GM12878 (cell line): ENCODE results near the gene COL5A1. TPM values are rescaled to one million over a fixed set of nuclear protein-coding genes. Genes with fewer than 3 reads are reported as not detected.

Source experiments
- ATAC-seq: fragments of 200-7000 bp; cut with Tn5 transposase; 3 replicates; pipeline ENCODE4 v1.9.1; 2020; ENCODE audit warnings: mild to moderate bottlenecking, moderate library complexity
- BruUV-seq: library from RNA; stranded (reverse); fragments of 400-500 nt; replicated peaks from 2 replicates; lab custom pipeline; 2021; lab: Mats Ljungman, UMichigan
- CTCF ChIA-PET: fragments of 300-600 bp; sonication (Branson Sonifier 250); formaldehyde crosslinking; extraction: SDS; loops from one replicate; lab custom pipeline; 2021; ENCODE audit warnings: inconsistent platforms; lab: Yijun Ruan, JAX
- POLR2A ChIA-PET: fragments of 350-600 bp; formaldehyde crosslinking; extraction: SDS; loops from one replicate; lab custom pipeline; 2021; ENCODE audit warnings: inconsistent platforms; lab: Charles Lee
- RAD21 ChIA-PET: fragments of 300-600 bp; sonication (Branson Sonifier 250); formaldehyde crosslinking; loops from one replicate; lab custom pipeline; 2023; ENCODE audit warnings: antibody characterized with exemption; ENCODE audit not compliant: unreplicated experiment; lab: Charles Lee
- SMC1A ChIA-PET: fragments of 300-600 bp; sonication (Branson Sonifier 250); formaldehyde crosslinking; loops from one replicate; lab custom pipeline; 2023; ENCODE audit not compliant: unreplicated experiment, uncharacterized antibody; lab: Charles Lee
- DNase-seq: peaks from one replicate; pipeline ENCODE4 v3.0.0-alpha.2; 2011; ENCODE audit warnings: low read depth, low spot score
- FAIRE-seq: peaks from 3 replicates; lab custom pipeline; 2011; peaks lifted over from hg19 to GRCh38; lab: Jason Lieb, UNC
- H2AFZ ChIP-seq: 2 replicates; pipeline ENCODE4 v1.6.0; 2011; ENCODE audit warnings: low read depth, low read length, control low read depth; ENCODE audit not compliant: control insufficient read depth
- H3K27ac ChIP-seq: 2 replicates; pipeline ENCODE4 v1.5.1; 2011; ENCODE audit warnings: control low read depth; ENCODE audit not compliant: control insufficient read depth, insufficient read depth
- H3K27me3 ChIP-seq, 2 experiments: replicated peaks in 1 of 2; 2 replicates each; pipeline versions ENCODE4 v1.6.0 to v1.6.1; 2011; ENCODE audit warnings: low read length in 1 of 2; ENCODE audit not compliant: control insufficient read depth in 2 of 2, insufficient read depth in 2 of 2
- H3K36me3 ChIP-seq, 2 experiments: 2 replicates each; pipeline ENCODE4 v1.5.1; 2011; ENCODE audit warnings: low read length in 1 of 2; ENCODE audit not compliant: control insufficient read depth in 2 of 2, insufficient read depth in 2 of 2
- H3K4me1 ChIP-seq: 2 replicates; pipeline ENCODE4 v1.6.1; 2011; ENCODE audit warnings: mild to moderate bottlenecking, low read length, moderate library complexity, mixed read lengths; ENCODE audit not compliant: control insufficient read depth, insufficient read depth
- H3K4me2 ChIP-seq: 2 replicates; pipeline ENCODE4 v1.6.0; 2011; ENCODE audit warnings: control low read depth; ENCODE audit not compliant: control insufficient read depth, insufficient read depth
- H3K4me3 ChIP-seq: fragments of 200-600 bp; sonication (generic); 2 replicates; pipeline ENCODE4 v1.5.1; 2016
- H3K79me2 ChIP-seq: 2 replicates; pipeline ENCODE4 v1.6.0; 2011; ENCODE audit warnings: low read length; ENCODE audit not compliant: control insufficient read depth, insufficient read depth
- H3K9ac ChIP-seq: 2 replicates; pipeline ENCODE4 v1.8.0; 2011; ENCODE audit warnings: low read length, control low read depth, mixed read lengths; ENCODE audit not compliant: control insufficient read depth, insufficient read depth
- H3K9me3 ChIP-seq: replicated peaks from 3 replicates; pipeline ENCODE4 v1.5.1; 2011; ENCODE audit warnings: mild to moderate bottlenecking, low read length; ENCODE audit not compliant: control insufficient read depth, insufficient read depth
- H4K20me1 ChIP-seq: 2 replicates; pipeline ENCODE4 v1.6.0; 2011; ENCODE audit not compliant: control insufficient read depth, insufficient read depth
- EGR1 ChIP-seq, 2 experiments: IDR thresholded peaks; 1 replicate in 1 of 2; 2 replicates in 1 of 2; pipeline ENCODE4 v1.6.1; 2011 to 2012; ENCODE audit warnings: low read depth in 2 of 2, low read length in 2 of 2, borderline replicate concordance in 1 of 2, mild to moderate bottlenecking in 1 of 2, moderate library complexity in 1 of 2
- ETV6 ChIP-seq, 2 experiments: fragments of 450-650 bp in 1 of 2; IDR thresholded peaks in 1 of 2; conservative IDR thresholded peaks in 1 of 2; 2 replicates each; pipeline ENCODE4 v1.6.1; 2014; ENCODE audit warnings: antibody characterized with exemption in 1 of 2, borderline replicate concordance in 1 of 2, low read depth in 1 of 2, mild to moderate bottlenecking in 1 of 2, moderate library complexity in 1 of 2
- EZH2 ChIP-seq: IDR thresholded peaks from 2 replicates; pipeline ENCODE4 v1.6.1; 2012; ENCODE audit warnings: low read depth, mild to moderate bottlenecking, control low read depth, inconsistent platforms, low read length, borderline replicate concordance; ENCODE audit not compliant: control insufficient read depth
- FOXM1 ChIP-seq: IDR thresholded peaks from 2 replicates; pipeline ENCODE4 v1.6.1; 2012; ENCODE audit warnings: low read depth, mild to moderate bottlenecking, inconsistent platforms, low read length, moderate library complexity
- POU2F2 ChIP-seq: IDR thresholded peaks from 3 replicates; pipeline ENCODE4 v1.6.1; 2011; ENCODE audit warnings: low read depth, mild to moderate bottlenecking, low read length, borderline replicate concordance
- RAD21 ChIP-seq: IDR thresholded peaks from 2 replicates; pipeline ENCODE4 v1.6.1; 2011; ENCODE audit warnings: mild to moderate bottlenecking, low read depth, low read length, moderate library complexity; ENCODE audit not compliant: insufficient read depth
- RBBP5 ChIP-seq: fragments of 200-600 bp; sonication (generic); conservative IDR thresholded peaks from 2 replicates; pipeline ENCODE4 v1.6.1; 2016
- WRNIP1 ChIP-seq: IDR thresholded peaks from 2 replicates; pipeline ENCODE4 v1.6.1; 2011; ENCODE audit warnings: low read depth, low read length, improper control_type of control experiment, borderline replicate concordance
- YY1 ChIP-seq: IDR thresholded peaks from 2 replicates; pipeline ENCODE4 v1.6.1; 2011; ENCODE audit warnings: low read depth, mild to moderate bottlenecking, low read length
- WGBS: methylation state at CpG from one replicate; pipeline ENCODE4 v1.1.6; 2016; ENCODE audit warnings: low lambda C conversion rate; ENCODE audit not compliant: insufficient replicate concordance, insufficient coverage; ENCODE audit errors: missing lambda C conversion rate; 5-methylcytosine and 5-hydroxymethylcytosine counted together
- in situ Hi-C: fragments of 300-500 bp; cut with MboI; formaldehyde crosslinking; loops from 9 replicates; pipeline ENCODE4 v1.14.3; 2018; ENCODE audit warnings: mixed read lengths
- intact Hi-C: fragments of 100-400 bp; cut with micrococcal nuclease; formaldehyde crosslinking; loops from one replicate; pipeline ENCODE4 v1.14.2; 2022; ENCODE audit not compliant: unreplicated experiment
- polyA plus RNA-seq, 11 experiments: library from polyadenylated mRNA; depleted of rRNA in 4 of 11; unstranded in 6 of 11; stranded (reverse) in 5 of 11; fragments of >200 nt; fragmentation: Nextera tagmentation in 4 of 11; fragmentation: Illumina TruSeq in 1 of 11; extraction: Ambion mirVana in 4 of 11; extraction: Trizol in 1 of 11; gene quantifications; 1 replicate in 1 of 11; 2 replicates in 10 of 11; pipeline versions ENCODE4 v1.2.1 to v1.2.3, GENCODE V29; 2011 to 2016; ENCODE audit warnings: inconsistent platforms in 2 of 11, missing spikeins in 2 of 11, low read depth in 1 of 11
- total RNA-seq, 4 experiments: library from RNA; depleted of rRNA in 3 of 4; stranded (reverse); fragments of >200 nt in 3 of 4; fragmentation: Illumina TruSeq in 1 of 4; extraction: Trizol in 1 of 4; gene quantifications; 2 replicates each; pipeline versions ENCODE4 v1.2.1 to v1.2.3, GENCODE V29; 2013 to 2021
- TF ChIP-seq, protein P1 (sequence below): fragments of 450-650 bp; IDR thresholded peaks from 2 replicates; pipeline ENCODE4 v1.6.1; 2017; ENCODE audit warnings: mild to moderate bottlenecking, low read depth, inconsistent platforms; ENCODE audit not compliant: poor library complexity, severe bottlenecking
- TF ChIP-seq, protein P2 (sequence below): fragments of 450-650 bp; formaldehyde crosslinking; IDR thresholded peaks from 2 replicates; pipeline ENCODE4 v1.5.0; 2022; ENCODE audit warnings: mild to moderate bottlenecking, missing genetic modification characterization
- TF ChIP-seq, protein P3 (sequence below): IDR thresholded peaks from 2 replicates; pipeline ENCODE4 v1.6.1; 2011; ENCODE audit warnings: low read depth, low read length, improper control_type of control experiment, borderline replicate concordance
- TF ChIP-seq, protein P4 (sequence below): fragments of 450-650 bp; IDR thresholded peaks from 2 replicates; pipeline ENCODE4 v1.6.1; 2017; ENCODE audit warnings: borderline replicate concordance

The COL5A1 gene
- total and polyA plus RNA-seq, 10 of the 15 experiments (the other 5 are each of a cell fraction or from before 2014, with no cell fraction given): under 0.01 to 0.15 (median 0.13) TPM; not detected in 4

DNA sequence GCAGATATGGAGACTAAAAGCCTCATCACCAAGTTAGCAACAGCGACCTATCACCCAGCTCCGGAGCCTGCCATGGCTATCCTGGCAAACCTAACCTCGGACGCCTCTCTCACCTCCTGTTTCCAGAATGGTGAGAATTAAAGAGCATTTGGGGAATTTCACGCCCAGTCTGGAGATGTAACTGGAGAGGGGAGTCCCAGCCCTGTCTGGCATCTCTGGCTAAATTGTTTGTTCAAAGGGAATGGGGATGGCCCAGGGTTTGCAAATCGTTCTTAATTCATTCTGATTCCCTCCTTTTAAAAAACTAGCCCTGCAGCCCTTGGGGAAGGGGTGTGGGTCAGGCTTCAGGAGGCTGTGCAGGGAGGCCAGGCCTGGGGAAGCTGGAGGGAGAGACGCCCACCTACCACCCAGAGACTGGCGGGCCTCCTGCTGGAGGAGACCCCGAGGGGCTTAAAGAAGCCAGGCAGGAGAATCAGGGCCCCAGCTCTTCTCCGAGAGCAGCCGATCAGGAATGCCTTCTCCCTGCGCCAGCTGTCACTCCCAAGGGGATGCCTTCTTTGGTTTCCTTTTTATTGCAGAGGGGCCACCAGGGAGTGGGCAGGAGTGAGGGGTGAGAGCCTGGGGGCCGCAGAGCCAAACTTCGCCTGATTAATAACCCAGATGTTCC is 964 bp upstream of the COL5A1 start:
- BruUV-seq: no TSS peak
- WGBS: 29% methylated on average over 14 of the region's 14 CpGs
- ATAC-seq (no peak), DNase-seq (no peak), FAIRE-seq (no peak)
- Histone ChIP-seq H3K9me3 (no peaks in the 10 kb centered on the region), H3K27ac (no peak overlapping the region), H3K4me1 (no peaks in the 10 kb centered on the region), H3K79me2 (no peaks in the 10 kb centered on the region), H3K27me3 (peaks cover 4 to 5% of the 10 kb centered on the region in 2 experiments), H2AFZ (no peak overlapping the region), H3K9ac (no peak overlapping the region), H3K4me3 (no peak overlapping the region), H3K4me2 (no peak overlapping the region), H4K20me1 (no peaks in the 10 kb centered on the region), H3K36me3 (no peaks in the 10 kb centered on the region)
- ChIA-PET CTCF (no interaction called here), POLR2A (no interaction called here), SMC1A (no interaction called here), RAD21 (no interaction called here)
- no peak for TF ChIP-seq RBBP5
- no peak for TF ChIP-seq POU2F2
- no peak for TF ChIP-seq YY1
- TF ChIP-seq ETV6 (conservative IDR thresholded peaks at IDR 0.05 in 1 of 2, IDR thresholded peaks at IDR 0.05 in 1 of 2; ENCODE audit: borderline replicate concordance in 1 of 2, low read depth in 1 of 2): no peak
- TF ChIP-seq, protein P1, sequence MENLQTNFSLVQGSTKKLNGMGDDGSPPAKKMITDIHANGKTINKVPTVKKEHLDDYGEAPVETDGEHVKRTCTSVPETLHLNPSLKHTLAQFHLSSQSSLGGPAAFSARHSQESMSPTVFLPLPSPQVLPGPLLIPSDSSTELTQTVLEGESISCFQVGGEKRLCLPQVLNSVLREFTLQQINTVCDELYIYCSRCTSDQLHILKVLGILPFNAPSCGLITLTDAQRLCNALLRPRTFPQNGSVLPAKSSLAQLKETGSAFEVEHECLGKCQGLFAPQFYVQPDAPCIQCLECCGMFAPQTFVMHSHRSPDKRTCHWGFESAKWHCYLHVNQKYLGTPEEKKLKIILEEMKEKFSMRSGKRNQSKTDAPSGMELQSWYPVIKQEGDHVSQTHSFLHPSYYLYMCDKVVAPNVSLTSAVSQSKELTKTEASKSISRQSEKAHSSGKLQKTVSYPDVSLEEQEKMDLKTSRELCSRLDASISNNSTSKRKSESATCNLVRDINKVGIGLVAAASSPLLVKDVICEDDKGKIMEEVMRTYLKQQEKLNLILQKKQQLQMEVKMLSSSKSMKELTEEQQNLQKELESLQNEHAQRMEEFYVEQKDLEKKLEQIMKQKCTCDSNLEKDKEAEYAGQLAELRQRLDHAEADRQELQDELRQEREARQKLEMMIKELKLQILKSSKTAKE: no peak
- no peak for TF ChIP-seq RAD21
- TF ChIP-seq, protein P2, sequence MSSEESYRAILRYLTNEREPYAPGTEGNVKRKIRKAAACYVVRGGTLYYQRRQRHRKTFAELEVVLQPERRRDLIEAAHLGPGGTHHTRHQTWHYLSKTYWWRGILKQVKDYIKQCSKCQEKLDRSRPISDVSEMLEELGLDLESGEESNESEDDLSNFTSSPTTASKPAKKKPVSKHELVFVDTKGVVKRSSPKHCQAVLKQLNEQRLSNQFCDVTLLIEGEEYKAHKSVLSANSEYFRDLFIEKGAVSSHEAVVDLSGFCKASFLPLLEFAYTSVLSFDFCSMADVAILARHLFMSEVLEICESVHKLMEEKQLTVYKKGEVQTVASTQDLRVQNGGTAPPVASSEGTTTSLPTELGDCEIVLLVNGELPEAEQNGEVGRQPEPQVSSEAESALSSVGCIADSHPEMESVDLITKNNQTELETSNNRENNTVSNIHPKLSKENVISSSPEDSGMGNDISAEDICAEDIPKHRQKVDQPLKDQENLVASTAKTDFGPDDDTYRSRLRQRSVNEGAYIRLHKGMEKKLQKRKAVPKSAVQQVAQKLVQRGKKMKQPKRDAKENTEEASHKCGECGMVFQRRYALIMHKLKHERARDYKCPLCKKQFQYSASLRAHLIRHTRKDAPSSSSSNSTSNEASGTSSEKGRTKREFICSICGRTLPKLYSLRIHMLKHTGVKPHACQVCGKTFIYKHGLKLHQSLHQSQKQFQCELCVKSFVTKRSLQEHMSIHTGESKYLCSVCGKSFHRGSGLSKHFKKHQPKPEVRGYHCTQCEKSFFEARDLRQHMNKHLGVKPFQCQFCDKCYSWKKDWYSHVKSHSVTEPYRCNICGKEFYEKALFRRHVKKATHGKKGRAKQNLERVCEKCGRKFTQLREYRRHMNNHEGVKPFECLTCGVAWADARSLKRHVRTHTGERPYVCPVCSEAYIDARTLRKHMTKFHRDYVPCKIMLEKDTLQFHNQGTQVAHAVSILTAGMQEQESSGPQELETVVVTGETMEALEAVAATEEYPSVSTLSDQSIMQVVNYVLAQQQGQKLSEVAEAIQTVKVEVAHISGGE (CRISPR knock-in tag): no peak
- TF ChIP-seq, protein P3, sequence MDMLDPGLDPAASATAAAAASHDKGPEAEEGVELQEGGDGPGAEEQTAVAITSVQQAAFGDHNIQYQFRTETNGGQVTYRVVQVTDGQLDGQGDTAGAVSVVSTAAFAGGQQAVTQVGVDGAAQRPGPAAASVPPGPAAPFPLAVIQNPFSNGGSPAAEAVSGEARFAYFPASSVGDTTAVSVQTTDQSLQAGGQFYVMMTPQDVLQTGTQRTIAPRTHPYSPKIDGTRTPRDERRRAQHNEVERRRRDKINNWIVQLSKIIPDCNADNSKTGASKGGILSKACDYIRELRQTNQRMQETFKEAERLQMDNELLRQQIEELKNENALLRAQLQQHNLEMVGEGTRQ: no peak
- TF ChIP-seq, protein P4, sequence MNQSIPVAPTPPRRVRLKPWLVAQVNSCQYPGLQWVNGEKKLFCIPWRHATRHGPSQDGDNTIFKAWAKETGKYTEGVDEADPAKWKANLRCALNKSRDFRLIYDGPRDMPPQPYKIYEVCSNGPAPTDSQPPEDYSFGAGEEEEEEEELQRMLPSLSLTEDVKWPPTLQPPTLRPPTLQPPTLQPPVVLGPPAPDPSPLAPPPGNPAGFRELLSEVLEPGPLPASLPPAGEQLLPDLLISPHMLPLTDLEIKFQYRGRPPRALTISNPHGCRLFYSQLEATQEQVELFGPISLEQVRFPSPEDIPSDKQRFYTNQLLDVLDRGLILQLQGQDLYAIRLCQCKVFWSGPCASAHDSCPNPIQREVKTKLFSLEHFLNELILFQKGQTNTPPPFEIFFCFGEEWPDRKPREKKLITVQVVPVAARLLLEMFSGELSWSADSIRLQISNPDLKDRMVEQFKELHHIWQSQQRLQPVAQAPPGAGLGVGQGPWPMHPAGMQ: no peak
- no peak for TF ChIP-seq WRNIP1
- no peak for TF ChIP-seq FOXM1
- no peak for TF ChIP-seq EZH2
- TF ChIP-seq EGR1 (IDR thresholded peaks at IDR 0.05; ENCODE audit: borderline replicate concordance in 1 of 2, low read depth in 2 of 2, low read length in 2 of 2): no peak
- intact Hi-C loops: no loop called here
- in situ Hi-C loops: no loop called here
